HUES64 (cell line): Measurements from ENCODE around the gene WDR3. TPM values are rescaled to one million over a fixed set of nuclear protein-coding genes. Genes with fewer than 3 reads are reported as not detected.

ENCODE experiments used
- H3K27ac ChIP-seq: 2 replicates; pipeline ENCODE4 v1.7.0; 2013; ENCODE audit warnings: low read depth, low read length, inconsistent platforms
- H3K27me3 ChIP-seq: 2 replicates; pipeline ENCODE4 v1.6.1; 2013; ENCODE audit warnings: mild to moderate bottlenecking, low read length; ENCODE audit not compliant: insufficient read depth
- H3K36me3 ChIP-seq: 2 replicates; pipeline ENCODE4 v1.6.1; 2013; ENCODE audit warnings: mild to moderate bottlenecking, low read length; ENCODE audit not compliant: insufficient read depth
- H3K4me1 ChIP-seq: 2 replicates; pipeline ENCODE4 v1.6.1; 2013; ENCODE audit warnings: mild to moderate bottlenecking, low read length, moderate library complexity; ENCODE audit not compliant: insufficient read depth
- H3K4me3 ChIP-seq: 2 replicates; pipeline ENCODE4 v1.5.1; 2013; ENCODE audit warnings: mild to moderate bottlenecking, low read length, moderate library complexity
- H3K9ac ChIP-seq: 2 replicates; pipeline ENCODE4 v1.6.1; 2013; ENCODE audit warnings: mild to moderate bottlenecking, low read depth, low read length
- H3K9me3 ChIP-seq: 2 replicates; pipeline ENCODE4 v1.6.1; 2013; ENCODE audit warnings: low read depth, low read length; ENCODE audit not compliant: insufficient read depth
- WGBS: fragments of 150-250, 120-280 bp; methylation state at CpG from one replicate; pipeline ENCODE4 v1.1.7; 2013; ENCODE audit warnings: missing lambda C conversion rate; 5-methylcytosine and 5-hydroxymethylcytosine counted together
- polyA plus RNA-seq, 2 experiments: library from polyadenylated mRNA; stranded (reverse); fragments of 50-300 nt; gene quantifications; one replicate each; pipeline ENCODE4 v1.2.3, GENCODE V29; 2013

WDR3 gene
- polyA plus RNA-seq (2013, experiment 1 of 2), result 31.2 TPM
- 25.7 TPM for polyA plus RNA-seq (2013, experiment 2 of 2)

DNA sequence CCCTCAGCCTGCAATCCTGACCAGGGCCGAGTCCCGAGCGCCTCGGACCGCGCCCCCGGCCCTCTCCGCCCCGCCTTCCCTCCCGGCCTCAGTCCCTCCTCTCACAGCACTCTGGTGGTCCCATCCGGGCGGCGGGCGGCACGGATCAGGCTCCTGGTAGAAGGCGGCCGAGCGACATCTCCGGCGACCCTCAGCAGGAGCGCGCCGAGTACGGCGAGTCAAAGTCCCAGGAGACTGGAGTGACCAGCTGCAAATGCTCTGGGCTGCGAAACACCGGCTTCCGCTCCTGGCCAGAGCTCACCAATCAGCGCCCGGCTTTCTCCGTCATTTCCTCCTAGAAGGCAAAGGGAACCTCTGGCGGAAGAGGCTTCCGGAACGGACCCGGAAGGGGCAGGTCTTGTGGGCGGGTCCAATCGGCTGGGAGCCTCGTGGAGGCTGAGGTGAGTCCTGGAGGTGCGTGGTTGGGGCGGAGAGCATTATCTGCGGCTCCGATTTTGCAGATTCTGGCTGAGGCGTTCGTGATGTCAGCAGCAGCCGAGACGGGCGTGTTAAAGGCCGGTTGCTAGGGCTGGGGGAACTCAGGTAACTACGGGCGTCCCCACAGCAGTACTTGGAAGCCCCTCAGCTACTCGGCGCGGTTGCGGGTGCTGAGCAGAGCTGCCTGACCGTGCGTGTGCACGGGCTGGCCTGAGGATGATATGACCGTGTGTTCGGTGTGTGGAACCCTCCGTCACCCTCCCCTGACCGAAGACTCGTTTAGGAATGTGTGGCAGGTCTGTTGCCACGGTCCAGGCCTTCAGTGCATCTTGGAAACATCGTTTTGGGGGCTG lies at the start of gene WDR3, which contains the start of gene GDAP2:
WDR3 (plus strand) TSS at position 397 of the 830 bp plus-strand sequence. CDS start 3,581 bp downstream, outside the sequence.
GDAP2 (minus strand) TSS at position 279 of the 830 bp plus-strand sequence. CDS start 9,264 bp downstream, outside the sequence.
- H3K9me3 ChIP-seq, result no peaks in the 10 kb centered on the region
- peaks cover 20% of the 10 kb centered on the region for H3K36me3 ChIP-seq
- H3K27ac ChIP-seq, result peak within 1 kb of the TSS; percentile 46; the same call in 1 of the 2 replicates
- WGBS, result under 1% methylated on average over 64 of the region's 64 CpGs
- H3K9ac ChIP-seq, result peak within 1 kb of the TSS; percentile 85
- H3K4me1 ChIP-seq, result peaks cover 24% of the 10 kb centered on the region
- H3K27me3 ChIP-seq, result no peaks in the 10 kb centered on the region
- peak within 1 kb of the TSS; percentile 98 for H3K4me3 ChIP-seq

DNA sequence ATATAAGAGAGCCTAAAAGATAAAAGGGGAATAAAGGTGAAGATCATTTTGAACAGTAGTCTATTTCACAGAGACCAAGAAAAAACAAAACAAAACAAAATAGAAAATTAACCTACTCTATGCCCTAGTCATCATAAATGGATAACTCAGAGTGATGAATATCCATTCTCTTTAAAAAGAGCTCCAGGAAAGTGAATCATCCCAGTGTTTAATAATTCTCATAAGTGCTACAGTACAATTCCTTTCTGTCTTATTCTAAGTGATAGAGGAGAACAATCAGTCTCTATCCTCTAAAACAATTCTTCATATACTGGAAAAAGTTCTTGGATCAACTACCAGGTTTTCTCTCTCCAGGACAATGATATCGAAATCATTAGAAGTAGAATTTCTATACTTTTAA lies 45.9 kb upstream of the WDR3 start:
- H3K36me3 ChIP-seq, result peaks cover 16% of the 10 kb centered on the region
- no peaks in the 10 kb centered on the region for H3K27me3 ChIP-seq
- no peak overlapping the region for H3K27ac ChIP-seq
- H3K4me3 ChIP-seq, result no peak overlapping the region
- H3K9ac ChIP-seq, result no peak overlapping the region
- H3K4me1 ChIP-seq, result no peaks in the 10 kb centered on the region
- no peaks in the 10 kb centered on the region for H3K9me3 ChIP-seq
- 100% methylated on average over 1 of the region's 1 CpG for WGBS

DNA sequence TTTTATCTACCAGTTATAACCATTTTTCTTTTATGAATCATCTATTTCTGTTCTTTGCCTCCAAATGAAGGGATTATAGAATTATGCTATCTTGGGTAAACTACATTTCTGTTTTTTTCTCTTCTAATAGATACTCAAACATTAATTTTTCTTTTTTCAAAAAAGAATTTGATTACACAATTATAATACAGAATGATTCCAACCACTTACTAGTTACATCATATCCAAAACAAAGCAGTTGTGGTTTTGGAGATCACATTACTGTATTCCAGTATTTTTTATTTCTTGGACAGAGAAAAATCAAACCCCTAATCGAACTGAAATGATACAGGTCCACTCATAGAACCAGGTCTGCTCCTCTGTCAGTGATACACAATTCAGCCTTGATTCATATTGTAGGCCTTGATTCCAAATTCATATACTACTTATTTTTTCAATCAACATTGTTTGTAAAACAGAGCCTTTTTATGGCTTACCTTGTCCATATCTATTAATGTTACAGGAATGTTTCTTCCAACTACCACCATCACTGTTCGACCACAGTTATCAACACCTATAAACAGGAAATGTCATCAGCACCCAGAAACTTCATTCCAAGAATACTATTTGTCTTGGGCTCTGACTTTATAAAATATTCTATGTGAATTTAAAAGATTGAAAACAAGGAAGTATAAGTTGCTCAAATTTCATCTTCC lies 43.3 kb upstream of the WDR3 start:
- no peak overlapping the region for H3K4me3 ChIP-seq
- no peaks in the 10 kb centered on the region for H3K9me3 ChIP-seq
- H3K4me1 ChIP-seq, result no peaks in the 10 kb centered on the region
- H3K9ac ChIP-seq, result no peak overlapping the region
- H3K27me3 ChIP-seq, result no peaks in the 10 kb centered on the region
- H3K36me3 ChIP-seq, result peaks cover 7% of the 10 kb centered on the region
- WGBS, result 98% methylated on average over 2 of the region's 2 CpGs
- no peak overlapping the region for H3K27ac ChIP-seq

GRCh38 chr1:117890452-117890851 lies 39.1 kb upstream of the WDR3 start:
- Histone ChIP-seq H3K9me3 (no peaks in the 10 kb centered on the region), H3K4me1 (no peaks in the 10 kb centered on the region), H3K9ac (no peak overlapping the region), H3K27ac (no peak overlapping the region), H3K27me3 (no peaks in the 10 kb centered on the region), H3K4me3 (no peak overlapping the region), H3K36me3 (peaks cover 19% of the 10 kb centered on the region; the same call in 1 of the 2 replicates)
- WGBS, result 88% methylated on average over 1 of the region's 2 CpGs

DNA sequence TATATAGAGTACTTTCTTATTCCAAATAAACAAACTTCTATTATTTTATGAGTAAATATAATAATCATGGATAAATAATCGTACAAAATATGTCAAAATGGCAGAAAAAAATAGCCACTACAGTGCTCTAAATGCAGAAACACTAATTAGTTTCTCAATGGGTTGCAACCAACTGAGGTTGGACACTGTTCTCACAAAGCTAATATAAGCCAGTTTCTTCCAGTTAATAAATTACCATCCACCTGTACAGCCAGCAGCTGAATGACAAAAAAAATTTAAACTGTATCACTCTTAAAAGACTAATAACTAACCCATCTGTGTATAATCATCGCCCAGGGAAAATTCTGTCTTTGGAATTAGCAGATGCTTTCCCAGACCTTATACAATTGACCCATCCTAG lies 37.0 kb upstream of the WDR3 start:
- H3K27ac ChIP-seq, result no peak overlapping the region
- no peaks in the 10 kb centered on the region for H3K27me3 ChIP-seq
- no peaks in the 10 kb centered on the region for H3K9me3 ChIP-seq
- H3K9ac ChIP-seq, result no peak overlapping the region
- no peaks in the 10 kb centered on the region for H3K4me1 ChIP-seq
- 88% methylated on average over 2 of the region's 2 CpGs for WGBS
- H3K36me3 ChIP-seq, result peaks cover 37% of the 10 kb centered on the region
- no peak overlapping the region for H3K4me3 ChIP-seq

GRCh38 chr1:117894078-117894477 lies 35.5 kb upstream of the WDR3 start:
- Histone ChIP-seq H3K9ac (no peak overlapping the region), H3K27me3 (no peaks in the 10 kb centered on the region), H3K9me3 (no peaks in the 10 kb centered on the region), H3K4me1 (no peaks in the 10 kb centered on the region), H3K4me3 (no peak overlapping the region), H3K27ac (no peak overlapping the region), H3K36me3 (peaks cover 52% of the 10 kb centered on the region)
- 100% methylated on average over 1 of the region's 1 CpG for WGBS

DNA sequence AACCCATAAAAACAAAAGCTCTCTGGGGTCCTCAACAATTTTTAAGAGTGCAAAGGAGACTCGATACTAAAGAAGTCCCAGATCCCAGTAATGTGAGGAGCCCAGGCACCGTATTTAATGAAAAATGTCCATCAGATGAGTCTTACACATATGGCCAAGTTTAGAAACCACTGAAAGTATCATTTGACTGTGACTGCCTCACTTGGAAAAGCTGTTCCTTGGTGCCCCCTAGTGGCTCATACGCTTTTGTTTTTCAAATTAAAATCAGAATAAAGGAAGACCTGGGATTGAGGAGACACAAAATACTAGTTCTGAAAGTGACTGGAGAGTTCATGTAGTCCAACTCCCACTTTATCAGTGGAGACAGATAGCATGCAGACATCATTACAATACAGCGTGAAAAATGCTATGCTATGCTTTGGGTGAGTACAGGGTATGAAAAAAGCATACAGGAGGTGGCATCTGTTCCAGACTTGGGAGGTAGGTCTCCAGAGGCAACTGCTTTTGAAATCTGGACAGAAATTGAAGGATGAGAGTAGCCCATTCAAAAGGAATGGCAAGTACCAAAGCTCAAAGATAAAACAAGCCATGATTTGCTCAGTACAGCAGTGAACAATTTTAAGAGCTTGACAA lies 33.9 kb upstream of the WDR3 start:
- Histone ChIP-seq H3K4me3 (no peak overlapping the region), H3K27me3 (no peaks in the 10 kb centered on the region), H3K36me3 (peaks cover 64% of the 10 kb centered on the region), H3K9ac (no peak overlapping the region), H3K9me3 (no peaks in the 10 kb centered on the region), H3K4me1 (no peaks in the 10 kb centered on the region), H3K27ac (no peak overlapping the region)
- 57% methylated on average over 4 of the region's 4 CpGs for WGBS

GRCh38 chr1:117897551-117897950 lies 32.0 kb upstream of the WDR3 start:
- no peaks in the 10 kb centered on the region for H3K27me3 ChIP-seq
- no peaks in the 10 kb centered on the region for H3K9me3 ChIP-seq
- H3K36me3 ChIP-seq, result peaks cover 76% of the 10 kb centered on the region
- no peak overlapping the region for H3K27ac ChIP-seq
- no peaks in the 10 kb centered on the region for H3K4me1 ChIP-seq
- 92% methylated on average over 3 of the region's 4 CpGs for WGBS
- no peak overlapping the region for H3K9ac ChIP-seq
- H3K4me3 ChIP-seq, result no peak overlapping the region

- Histone ChIP-seq H3K27ac (no peak overlapping the region), H3K27me3 (no peaks in the 10 kb centered on the region), H3K4me1 (no peaks in the 10 kb centered on the region), H3K36me3 (peaks cover 85% of the 10 kb centered on the region), H3K9me3 (no peaks in the 10 kb centered on the region), H3K9ac (no peak overlapping the region), H3K4me3 (no peak overlapping the region)
- WGBS, result 100% methylated on average over 1 of the region's 1 CpG
Measured at GRCh38 chr1:117899801-117900200, 29.7 kb upstream of the WDR3 start.

- no peaks in the 10 kb centered on the region for H3K27me3 ChIP-seq
- H3K36me3 ChIP-seq, result peaks cover 83% of the 10 kb centered on the region
- H3K4me3 ChIP-seq, result no peak overlapping the region
Measured at GRCh38 chr1:117902944-117903343, 26.6 kb upstream of the WDR3 start.

GRCh38 chr1:117904485-117904884 lies 25.1 kb upstream of the WDR3 start:
- 98% methylated on average over 3 of the region's 3 CpGs for WGBS
- Histone ChIP-seq H3K36me3 (peaks cover 81% of the 10 kb centered on the region), H3K9me3 (no peaks in the 10 kb centered on the region), H3K27ac (no peak overlapping the region), H3K4me1 (no peaks in the 10 kb centered on the region), H3K27me3 (no peaks in the 10 kb centered on the region), H3K4me3 (no peak overlapping the region), H3K9ac (no peak overlapping the region)

More at GRCh38 chr1:117902944-117903343, 26.6 kb upstream of the WDR3 start:
- WGBS, result 96% methylated on average over 4 of the region's 4 CpGs
- Histone ChIP-seq H3K9ac (no peak overlapping the region), H3K9me3 (no peaks in the 10 kb centered on the region), H3K27ac (no peak overlapping the region), H3K4me1 (no peaks in the 10 kb centered on the region)
